ENCODE measurements around the gene S100A8. TPM values are rescaled to one million over a fixed set of nuclear protein-coding genes. Genes with fewer than 3 reads are reported as not detected.

The S100A8 gene
- total and polyA plus RNA-seq, 4 experiments from 2014 or later, result 0.73 to 4.0 (median 1.6) TPM; not detected in 1

GRCh38 chr1:153356392-153357075 is 34.3 kb downstream of the S100A8 start:
- no peak overlapping the region for H3K27ac ChIP-seq (ENCODE audit: low read depth, low read length)
- peaks cover 9 to 28% (median 17%) of the 10 kb centered on the region in 4 donors for H3K4me1 Mint-ChIP-seq
- H3K4me1 ChIP-seq (ENCODE audit: insufficient read depth, low read length), result peaks cover 18% of the 10 kb centered on the region
- no peaks in the 10 kb centered on the region for H3K36me3 ChIP-seq (ENCODE audit: insufficient read depth, low read length)
- no peaks in the 10 kb centered on the region for H3K9me3 ChIP-seq (ENCODE audit: control insufficient read depth in 1 of 2, low read length in 2 of 2)
- H3K9me3 Mint-ChIP-seq, result no peaks in the 10 kb centered on the region
- intact Hi-C loops (cut with micrococcal nuclease), result no loop called here
- H3K27ac Mint-ChIP-seq, result peak overlapping the region in 4 of 7 donors; percentile 9 to 51 (median 16)
- ChIA-PET POLR2A (ENCODE audit: partially characterized antibody) (no interaction called here), CTCF (ENCODE audit: partially characterized antibody) (interaction anchor here (1.0 to 4.2 kb wide), 7 partner anchors 10 to 139 kb away, joined by 3 to 35 read pairs (median 3); no protein-coding TSS in a partner anchor)
- H3K4me3 Mint-ChIP-seq, result peak overlapping the region in 2 of 8 donors; percentile 2 to 5
- no peak for DNase-seq
- H3K4me3 ChIP-seq (ENCODE audit: low read length in 2 of 2), result no peak overlapping the region
- peaks cover 0 to 2% of the 10 kb centered on the region in 2 donors for H3K27me3 Mint-ChIP-seq
- no peaks in the 10 kb centered on the region for H3K36me3 Mint-ChIP-seq
- H3K27me3 ChIP-seq (ENCODE audit: insufficient read depth, low read length), result no peaks in the 10 kb centered on the region

- Mint-ChIP-seq H3K4me3 (no peak overlapping the region), H3K36me3 (no peaks in the 10 kb centered on the region), H3K4me1 (peaks cover 9 to 28% (median 17%) of the 10 kb centered on the region in 4 donors), H3K27ac (no peak overlapping the region), H3K9me3 (no peaks in the 10 kb centered on the region), H3K27me3 (peaks cover 0 to 2% of the 10 kb centered on the region in 2 donors)
- ChIA-PET POLR2A (ENCODE audit: partially characterized antibody) (no interaction called here), CTCF (ENCODE audit: partially characterized antibody) (interaction anchor here (1.0 to 4.2 kb wide), 10 partner anchors 9 to 143 kb away, joined by 3 to 35 read pairs (median 3); no protein-coding TSS in a partner anchor)
- no peaks in the 10 kb centered on the region for H3K27me3 ChIP-seq (ENCODE audit: insufficient read depth, low read length)
- H3K36me3 ChIP-seq (ENCODE audit: insufficient read depth, low read length), result no peaks in the 10 kb centered on the region
- no peaks in the 10 kb centered on the region for H3K9me3 ChIP-seq (ENCODE audit: control insufficient read depth in 1 of 2, low read length in 2 of 2)
- no peak overlapping the region for H3K4me3 ChIP-seq (ENCODE audit: low read length in 2 of 2)
- peaks cover 18% of the 10 kb centered on the region for H3K4me1 ChIP-seq (ENCODE audit: insufficient read depth, low read length)
- H3K27ac ChIP-seq (ENCODE audit: low read depth, low read length), result no peak overlapping the region
- intact Hi-C loops (cut with micrococcal nuclease), result no loop called here
- peak in 4 of 5 donors; percentile 15 to 34 (median 22) for DNase-seq
Measured at GRCh38 chr1:153355445-153356071, 35.3 kb downstream of the S100A8 start.

- no peak for DNase-seq
Measured at GRCh38 chr1:153354515-153355193, 36.2 kb downstream of the S100A8 start.

GRCh38 chr1:153353226-153353947 is 37.5 kb downstream of the S100A8 start:
- ChIA-PET CTCF (ENCODE audit: partially characterized antibody) (interaction anchor here (0.7 to 3.6 kb wide), 17 partner anchors 8 to 265 kb away, joined by 3 to 64 read pairs (median 5); partner anchors contain the start of genes S100A12 and S100A5), POLR2A (ENCODE audit: partially characterized antibody) (no interaction called here)
- Mint-ChIP-seq H3K36me3 (no peaks in the 10 kb centered on the region), H3K4me3 (no peak overlapping the region), H3K27ac (no peak overlapping the region), H3K9me3 (no peaks in the 10 kb centered on the region), H3K27me3 (peaks cover 6 to 8% of the 10 kb centered on the region in 2 donors), H3K4me1 (peaks cover 9 to 28% (median 17%) of the 10 kb centered on the region in 4 donors)
- Histone ChIP-seq H3K4me3 (ENCODE audit: low read length in 2 of 2) (no peak overlapping the region), H3K4me1 (ENCODE audit: insufficient read depth, low read length) (peaks cover 16% of the 10 kb centered on the region), H3K27me3 (ENCODE audit: insufficient read depth, low read length) (no peaks in the 10 kb centered on the region), H3K36me3 (ENCODE audit: insufficient read depth, low read length) (no peaks in the 10 kb centered on the region), H3K27ac (ENCODE audit: low read depth, low read length) (no peak overlapping the region), H3K9me3 (ENCODE audit: control insufficient read depth in 1 of 2, low read length in 2 of 2) (no peaks in the 10 kb centered on the region)
- DNase-seq, result no peak
- intact Hi-C loops (cut with micrococcal nuclease), result loop anchor here (2.0 kb wide), 1 partner anchor 51 kb away; no protein-coding TSS in a partner anchor

More at GRCh38 chr1:153354515-153355193, 36.2 kb downstream of the S100A8 start:
- Mint-ChIP-seq H3K36me3 (no peaks in the 10 kb centered on the region), H3K27me3 (peaks cover 2% of the 10 kb centered on the region in 2 donors), H3K27ac (no peak overlapping the region), H3K4me3 (no peak overlapping the region), H3K9me3 (no peaks in the 10 kb centered on the region), H3K4me1 (peaks cover 9 to 28% (median 17%) of the 10 kb centered on the region in 4 donors)
- no peaks in the 10 kb centered on the region for H3K27me3 ChIP-seq (ENCODE audit: insufficient read depth, low read length)
- no peaks in the 10 kb centered on the region for H3K36me3 ChIP-seq (ENCODE audit: insufficient read depth, low read length)
- H3K4me1 ChIP-seq (ENCODE audit: insufficient read depth, low read length), result peaks cover 18% of the 10 kb centered on the region
- intact Hi-C loops (cut with micrococcal nuclease), result no loop called here
- H3K9me3 ChIP-seq (ENCODE audit: control insufficient read depth in 1 of 2, low read length in 2 of 2), result no peaks in the 10 kb centered on the region
- ChIA-PET CTCF (ENCODE audit: partially characterized antibody) (interaction anchor here (1.1 to 4.2 kb wide), 10 partner anchors 9 to 144 kb away, joined by 3 to 64 read pairs (median 6); no protein-coding TSS in a partner anchor), POLR2A (ENCODE audit: partially characterized antibody) (no interaction called here)
- no peak overlapping the region for H3K27ac ChIP-seq (ENCODE audit: low read depth, low read length)
- H3K4me3 ChIP-seq (ENCODE audit: low read length in 2 of 2), result no peak overlapping the region

GRCh38 chr1:153352523-153352922 is 38.4 kb downstream of the S100A8 start:
- POLR2A ChIA-PET (ENCODE audit: partially characterized antibody), result no interaction called here
- H3K9me3 Mint-ChIP-seq, result no peaks in the 10 kb centered on the region
- H3K4me3 ChIP-seq (ENCODE audit: low read length in 2 of 2), result no peak overlapping the region
- no peak overlapping the region for H3K4me3 Mint-ChIP-seq
- H3K9me3 ChIP-seq (ENCODE audit: control insufficient read depth in 1 of 2, low read length in 2 of 2), result no peaks in the 10 kb centered on the region
- DNase-seq, result peak in 4 of 5 donors; percentile 48 to 63 (median 56)
- H3K36me3 ChIP-seq (ENCODE audit: insufficient read depth, low read length), result no peaks in the 10 kb centered on the region
- H3K27me3 Mint-ChIP-seq, result peaks cover 6 to 13% of the 10 kb centered on the region in 2 donors
- H3K27me3 ChIP-seq (ENCODE audit: insufficient read depth, low read length), result no peaks in the 10 kb centered on the region
- intact Hi-C loops (cut with micrococcal nuclease), result loop anchor here (1.0 to 2.0 kb wide), 2 partner anchors 52 to 143 kb away; no protein-coding TSS in a partner anchor
- no peak overlapping the region for H3K27ac Mint-ChIP-seq
- H3K4me1 Mint-ChIP-seq, result peaks cover 4 to 20% (median 11%) of the 10 kb centered on the region in 4 donors
- CTCF ChIA-PET (ENCODE audit: partially characterized antibody), result interaction anchor here (0.5 to 3.6 kb wide), 19 partner anchors 9 to 393 kb away, joined by 3 to 64 read pairs (median 5); partner anchors contain the start of gene S100A12
- H3K36me3 Mint-ChIP-seq, result no peaks in the 10 kb centered on the region
- no peak overlapping the region for H3K27ac ChIP-seq (ENCODE audit: low read depth, low read length)
- peaks cover 8% of the 10 kb centered on the region for H3K4me1 ChIP-seq (ENCODE audit: insufficient read depth, low read length)

GRCh38 chr1:153350321-153350957 is 40.4 kb downstream of the S100A8 start:
- CTCF ChIA-PET (ENCODE audit: partially characterized antibody), result interaction anchor here (0.7 to 2.2 kb wide), 2 partner anchors 144 kb away, joined by 3 to 8 read pairs; no protein-coding TSS in a partner anchor
- Histone ChIP-seq H3K27me3 (ENCODE audit: insufficient read depth, low read length) (no peaks in the 10 kb centered on the region), H3K36me3 (ENCODE audit: insufficient read depth, low read length) (no peaks in the 10 kb centered on the region), H3K27ac (ENCODE audit: low read depth, low read length) (no peak overlapping the region), H3K9me3 (ENCODE audit: control insufficient read depth in 1 of 2, low read length in 2 of 2) (no peaks in the 10 kb centered on the region), H3K4me1 (ENCODE audit: insufficient read depth, low read length) (peaks cover 13% of the 10 kb centered on the region), H3K4me3 (ENCODE audit: low read length in 2 of 2) (no peak overlapping the region)
- H3K4me1 Mint-ChIP-seq, result peaks cover 12 to 18% (median 14%) of the 10 kb centered on the region in 4 donors
- H3K27me3 Mint-ChIP-seq, result peaks cover 9 to 18% of the 10 kb centered on the region in 2 donors
- H3K4me3 Mint-ChIP-seq, result no peak overlapping the region
- POLR2A ChIA-PET (ENCODE audit: partially characterized antibody), result no interaction called here
- H3K36me3 Mint-ChIP-seq, result no peaks in the 10 kb centered on the region
- no peaks in the 10 kb centered on the region for H3K9me3 Mint-ChIP-seq
- no peak for DNase-seq
- no peak overlapping the region for H3K27ac Mint-ChIP-seq
- intact Hi-C loops (cut with micrococcal nuclease), result no loop called here

Measured in CD4-positive, alpha-beta memory T cell (primary cell).